Stimulated activated naive CD8-positive, alpha-beta T cell treated with anti-CD3 and anti-CD28 coated beads, Interleukin-15, Interleukin-2, amounts not matched to agents 100 U/mL and 50 U/mL, for 24 hours (primary cell): ENCODE data around the gene ZNF92.
"Not testable (repeated sequence)": the region's sequence is repeated elsewhere in the genome, so short reads cannot be mapped to it uniquely, and the experiment has no call there.

Experiments used
- ATAC-seq: fragments of 150-1000 bp; cut with Tn5 transposase; one replicate; pipeline ENCODE4 v1.10.0; 2021
- DNase-seq: peaks from one replicate; pipeline ENCODE4 v3.0.0; 2021

Gene ZNF92

GRCh38 chr7:65373608-65374351, at the start of gene ZNF92:
ZNF92 (plus strand) TSS chr7:65373855; CDS start chr7:65373998, 143 bp downstream.
- peak; percentile 95 for DNase-seq
- peak; percentile 99 for ATAC-seq

GRCh38 chr7:65325793-65326432, 47.7 kb upstream of the ZNF92 start:
- no peak for DNase-seq
- no peak for ATAC-seq

GRCh38 chr7:65338346-65338745, 35.3 kb upstream of the ZNF92 start:
- DNase-seq (no peak), ATAC-seq (no peak)

GRCh38 chr7:65339257-65339656, 34.4 kb upstream of the ZNF92 start:
- ATAC-seq (no peak), DNase-seq (no peak)

GRCh38 chr7:65342723-65343629, 30.7 kb upstream of the ZNF92 start:
- ATAC-seq = no peak
- no peak for DNase-seq

GRCh38 chr7:65344541-65344940, 29.1 kb upstream of the ZNF92 start:
- ATAC-seq, DNase-seq: not testable (repeated sequence)

GRCh38 chr7:65354263-65354662, 19.4 kb upstream of the ZNF92 start:
- DNase-seq (no peak), ATAC-seq (no peak)

GRCh38 chr7:65369843-65370242, 3.8 kb upstream of the ZNF92 start:
- DNase-seq (no peak), ATAC-seq (no peak)

GRCh38 chr7:65371468-65371867, 2.2 kb upstream of the ZNF92 start:
- DNase-seq (no peak), ATAC-seq (no peak)

- no peak for DNase-seq
- ATAC-seq = no peak
Measured at GRCh38 chr7:65379318-65379717, 5.7 kb downstream of the ZNF92 start.

GRCh38 chr7:65381742-65382141, 8.1 kb downstream of the ZNF92 start:
- no peak for ATAC-seq
- DNase-seq = no peak

- no peak for DNase-seq
- ATAC-seq = no peak
Measured at GRCh38 chr7:65382452-65382851, 8.8 kb downstream of the ZNF92 start.

GRCh38 chr7:65387891-65388290, 14.2 kb downstream of the ZNF92 start:
- ATAC-seq = no peak
- no peak for DNase-seq

GRCh38 chr7:65390588-65390987, 16.9 kb downstream of the ZNF92 start:
- ATAC-seq = peak; percentile 59

GRCh38 chr7:65397730-65398142, 24.1 kb downstream of the ZNF92 start:
- DNase-seq (no peak), ATAC-seq (no peak)

More at GRCh38 chr7:65390588-65390987, 16.9 kb downstream of the ZNF92 start:
- no peak for DNase-seq

GRCh38 chr7:65398671-65399070, 25.0 kb downstream of the ZNF92 start:
- not testable (repeated sequence) for ATAC-seq, DNase-seq

- not testable (repeated sequence) for DNase-seq, ATAC-seq
Measured at GRCh38 chr7:65399101-65399500, 25.4 kb downstream of the ZNF92 start.

- ATAC-seq (no peak), DNase-seq (no peak)
Measured at GRCh38 chr7:65404020-65404419, 30.4 kb downstream of the ZNF92 start.

- not testable (repeated sequence) for DNase-seq, ATAC-seq
Measured at GRCh38 chr7:65406706-65407105, 33.1 kb downstream of the ZNF92 start.

- DNase-seq = no peak
Measured at GRCh38 chr7:65409363-65409762, 35.7 kb downstream of the ZNF92 start.

GRCh38 chr7:65411249-65411648, 37.6 kb downstream of the ZNF92 start:
- DNase-seq = no peak
- ATAC-seq = no peak

More at GRCh38 chr7:65409363-65409762, 35.7 kb downstream of the ZNF92 start:
- ATAC-seq = no peak

GRCh38 chr7:65422670-65423069, 49.0 kb downstream of the ZNF92 start:
- no peak for ATAC-seq

More at GRCh38 chr7:65422670-65423069, 49.0 kb downstream of the ZNF92 start:
- DNase-seq = no peak
